GM19035 (cell line): ENCODE results near the gene SIAH3.
"Not testable (repeated sequence)": the region's sequence is repeated elsewhere in the genome, so short reads cannot be mapped to it uniquely, and the experiment has no call there.

ENCODE experiments used
- ATAC-seq: cut with Tn5 transposase; IDR thresholded peaks from one replicate; pipeline ENCODE4 v1.9.1; 2021; ENCODE audit not compliant: unreplicated experiment

SIAH3 gene

GRCh38 chr13:45784755-45785675 is 66.5 kb downstream of the SIAH3 start:
- ATAC-seq = no peak

GRCh38 chr13:45783346-45784043 is 68.1 kb downstream of the SIAH3 start:
- no peak for ATAC-seq

- no peak for ATAC-seq
Observed at GRCh38 chr13:45782327-45783045, 69.1 kb downstream of the SIAH3 start.

GRCh38 chr13:45781553-45782326 is 69.8 kb downstream of the SIAH3 start:
- ATAC-seq = no peak

- ATAC-seq = no peak
Observed at GRCh38 chr13:45779901-45780300, 71.7 kb downstream of the SIAH3 start.

- no peak for ATAC-seq
Observed at GRCh38 chr13:45778882-45779281, 72.7 kb downstream of the SIAH3 start.

- ATAC-seq = no peak
Observed at GRCh38 chr13:45776748-45777147, 74.8 kb downstream of the SIAH3 start.

- ATAC-seq = no peak
Observed at GRCh38 chr13:45775401-45775963, 76.1 kb downstream of the SIAH3 start.

- ATAC-seq = no peak
Observed at GRCh38 chr13:45773944-45774343, 77.6 kb downstream of the SIAH3 start.

- ATAC-seq = no peak
Observed at GRCh38 chr13:45773236-45773635, 78.3 kb downstream of the SIAH3 start.

- no peak for ATAC-seq
Observed at GRCh38 chr13:45770886-45771285, 80.7 kb downstream of the SIAH3 start.

- no peak for ATAC-seq
Observed at GRCh38 chr13:45768656-45769479, 82.7 kb downstream of the SIAH3 start.

- ATAC-seq = no peak
Observed at GRCh38 chr13:45765464-45765863, 86.1 kb downstream of the SIAH3 start.

- ATAC-seq = no peak
Observed at GRCh38 chr13:45763419-45763818, 88.1 kb downstream of the SIAH3 start.

GRCh38 chr13:45757589-45757988 is 94.0 kb downstream of the SIAH3 start:
- ATAC-seq = not testable (repeated sequence)

- not testable (repeated sequence) for ATAC-seq
Observed at GRCh38 chr13:45756498-45756897, 95.1 kb downstream of the SIAH3 start.

- ATAC-seq = no peak
Observed at GRCh38 chr13:45752510-45752909, 99.0 kb downstream of the SIAH3 start.

GRCh38 chr13:45751885-45752284 is 99.7 kb downstream of the SIAH3 start:
- ATAC-seq = no peak

GRCh38 chr13:45750566-45750965 is 101.0 kb downstream of the SIAH3 start:
- no peak for ATAC-seq
